GM18861 (cell line): Measurements from ENCODE around the gene PFDN2.

Source experiments
- ATAC-seq: cut with Tn5 transposase; IDR thresholded peaks from one replicate; pipeline ENCODE4 v1.9.1; 2021; ENCODE audit not compliant: unreplicated experiment

PFDN2 gene, protein sequence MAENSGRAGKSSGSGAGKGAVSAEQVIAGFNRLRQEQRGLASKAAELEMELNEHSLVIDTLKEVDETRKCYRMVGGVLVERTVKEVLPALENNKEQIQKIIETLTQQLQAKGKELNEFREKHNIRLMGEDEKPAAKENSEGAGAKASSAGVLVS

DNA sequence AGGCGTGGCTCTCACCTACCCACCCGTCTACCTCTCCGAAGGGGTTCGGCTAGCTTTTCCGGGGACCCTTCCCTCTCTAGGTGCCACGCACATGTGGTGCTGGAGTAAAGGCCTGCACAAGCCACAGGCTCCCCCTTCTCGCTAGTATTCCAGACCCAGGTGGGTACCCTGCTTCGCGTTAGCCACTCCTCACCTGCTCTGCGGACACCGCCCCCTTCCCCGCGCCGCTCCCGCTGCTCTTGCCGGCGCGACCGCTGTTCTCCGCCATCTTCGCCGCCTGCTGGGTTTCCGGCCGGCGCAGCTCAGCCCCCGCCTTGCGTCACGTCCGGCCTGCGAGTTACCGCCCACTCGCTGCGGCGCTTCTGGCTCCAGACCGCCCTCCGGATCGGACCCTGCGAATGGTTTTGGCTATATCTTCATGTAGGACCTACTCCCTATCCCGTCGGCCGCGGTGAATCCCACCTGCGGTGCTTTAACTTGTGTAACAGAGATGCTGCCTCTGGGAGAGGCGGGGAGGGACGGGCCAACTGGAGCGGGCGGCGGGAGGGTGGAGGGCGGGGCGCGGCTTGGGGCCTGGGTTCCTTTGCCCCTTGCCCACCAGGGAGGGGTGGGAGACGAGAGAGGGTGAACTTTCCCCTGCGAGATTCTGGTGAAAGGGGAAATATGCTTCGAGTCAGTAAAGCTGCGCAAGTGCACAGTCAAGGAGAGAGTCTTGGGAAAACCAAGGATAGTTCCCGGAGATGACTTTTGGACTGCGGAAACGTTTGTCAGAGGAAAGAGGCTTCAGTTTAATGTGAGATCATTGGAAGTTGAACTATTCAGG lies at the start of gene PFDN2, which contains the start of gene NIT1:
TSS of gene PFDN2 (minus strand) at position 279 of the 823 bp plus-strand sequence. CDS start at position 268, 11 bp downstream.
TSS of gene NIT1 (plus strand) at position 347 of the 823 bp plus-strand sequence. CDS start at position 419, 72 bp downstream.
- ATAC-seq: peak; percentile 65

DNA sequence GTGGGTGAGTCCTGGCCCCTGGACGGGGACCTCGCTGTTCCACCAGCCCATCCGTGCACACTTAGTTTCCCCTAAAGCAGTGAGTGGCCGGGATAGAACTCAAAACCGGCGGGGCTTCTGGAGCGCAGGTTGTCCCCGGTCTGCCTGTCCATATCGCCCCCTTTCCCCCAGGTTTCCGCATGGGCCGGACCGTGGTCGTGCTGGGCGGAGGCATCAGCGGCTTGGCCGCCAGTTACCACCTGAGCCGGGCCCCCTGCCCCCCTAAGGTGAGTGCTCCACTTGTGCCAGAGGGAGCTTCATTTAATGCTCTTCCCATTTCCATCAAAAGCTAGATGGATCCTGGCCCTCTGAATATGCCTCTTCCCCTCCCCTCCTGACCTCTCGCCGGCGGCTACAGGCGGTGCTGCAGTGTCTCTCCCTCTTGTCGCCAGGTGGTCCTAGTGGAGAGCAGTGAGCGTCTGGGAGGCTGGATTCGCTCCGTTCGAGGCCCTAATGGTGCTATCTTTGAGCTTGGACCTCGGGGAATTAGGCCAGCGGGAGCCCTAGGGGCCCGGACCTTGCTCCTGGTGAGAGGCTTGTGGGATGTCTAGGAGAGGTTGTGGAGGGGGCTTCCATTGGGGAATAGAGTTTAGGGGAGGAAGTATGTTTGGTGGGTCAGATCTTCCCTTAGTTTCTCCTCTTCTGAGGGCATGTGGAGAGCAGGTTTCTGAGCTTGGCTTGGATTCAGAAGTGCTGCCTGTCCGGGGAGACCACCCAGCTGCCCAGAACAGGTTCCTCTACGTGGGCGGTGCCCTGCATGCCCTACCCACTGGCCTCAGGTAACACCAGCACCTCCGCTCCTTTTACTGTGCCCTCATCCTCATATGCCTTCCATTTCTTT lies 49.1 kb upstream of the PFDN2 start:
- ATAC-seq: no peak

DNA sequence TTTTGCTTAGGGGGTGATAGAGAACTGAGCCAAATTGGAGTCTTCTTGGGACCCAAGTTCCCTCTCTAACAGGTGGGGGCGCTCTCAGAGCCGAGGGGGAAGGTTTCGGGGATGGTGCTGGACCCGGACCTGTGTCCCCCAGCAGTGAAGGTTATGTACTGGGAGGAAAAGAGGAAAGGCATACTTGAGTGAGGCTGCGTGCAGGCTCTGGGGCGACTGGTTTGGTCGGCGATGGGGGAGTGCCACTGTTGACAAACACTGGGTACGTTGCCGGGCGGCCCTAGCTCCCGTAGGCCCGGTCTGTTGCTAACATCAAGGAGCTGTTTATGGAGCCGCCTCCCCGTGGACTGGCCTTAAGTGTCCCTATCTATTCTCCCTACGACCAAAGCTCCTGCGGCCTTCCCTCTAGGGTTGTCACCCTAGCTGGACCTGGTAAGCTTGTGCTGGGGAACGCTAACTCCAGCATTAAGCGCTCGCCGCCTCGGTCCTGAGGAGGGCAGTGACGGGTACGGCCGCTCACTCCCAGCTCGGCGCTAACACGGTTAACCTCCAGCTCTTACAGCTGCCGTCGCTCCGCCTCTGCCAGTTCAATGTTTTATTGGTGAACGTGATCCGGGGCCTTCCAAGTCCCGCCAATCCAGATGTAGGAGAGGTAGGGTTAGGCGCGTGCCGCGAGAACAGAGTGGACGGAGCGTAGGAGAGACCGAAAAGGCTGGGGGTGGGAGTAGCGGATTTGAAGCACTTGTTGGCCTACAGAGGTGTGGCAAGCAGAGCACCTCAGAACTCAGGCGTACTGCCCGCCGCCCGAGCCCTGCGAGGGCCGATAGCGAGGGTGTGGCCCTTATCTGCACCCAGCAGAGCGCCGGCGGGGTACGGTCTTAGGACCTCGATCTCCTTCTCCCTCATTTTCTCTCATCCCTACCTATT lies 48.2 kb upstream of the PFDN2 start, which contains the start of gene PPOX:
TSS of gene PPOX (plus strand) at position 685 of the 927 bp plus-strand sequence. CDS start 422 bp downstream, outside the sequence.
- ATAC-seq: peak; percentile 92

DNA sequence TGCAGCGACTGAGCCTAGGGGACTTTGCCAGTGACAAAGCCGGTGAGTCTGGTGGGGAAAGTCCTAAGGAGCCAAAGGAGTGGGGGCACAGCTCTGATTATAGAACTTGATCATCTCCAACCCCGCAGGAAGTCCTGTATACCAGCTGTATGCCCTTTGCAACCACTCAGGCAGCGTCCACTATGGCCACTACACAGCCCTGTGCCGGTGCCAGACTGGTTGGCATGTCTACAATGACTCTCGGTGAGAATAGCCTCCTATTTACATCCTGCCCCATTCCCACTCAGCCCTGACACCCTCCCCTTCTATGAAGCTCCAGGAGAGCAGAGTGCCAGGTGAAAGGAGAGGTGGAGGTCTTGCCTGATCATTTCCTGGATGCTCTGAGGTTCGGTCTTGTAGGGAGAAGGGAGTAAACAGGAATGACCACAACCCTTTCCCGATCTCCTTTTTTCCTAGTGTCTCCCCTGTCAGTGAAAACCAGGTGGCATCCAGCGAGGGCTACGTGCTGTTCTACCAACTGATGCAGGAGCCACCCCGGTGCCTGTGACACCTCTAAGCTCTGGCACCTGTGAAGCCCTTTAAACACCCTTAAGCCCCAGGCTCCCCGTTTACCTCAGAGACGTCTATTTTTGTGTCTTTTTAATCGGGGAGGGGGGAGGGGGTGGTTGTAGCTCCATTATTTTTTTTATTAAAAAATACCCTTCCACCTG lies 47.2 kb upstream of the PFDN2 start:
- no peak for ATAC-seq

DNA sequence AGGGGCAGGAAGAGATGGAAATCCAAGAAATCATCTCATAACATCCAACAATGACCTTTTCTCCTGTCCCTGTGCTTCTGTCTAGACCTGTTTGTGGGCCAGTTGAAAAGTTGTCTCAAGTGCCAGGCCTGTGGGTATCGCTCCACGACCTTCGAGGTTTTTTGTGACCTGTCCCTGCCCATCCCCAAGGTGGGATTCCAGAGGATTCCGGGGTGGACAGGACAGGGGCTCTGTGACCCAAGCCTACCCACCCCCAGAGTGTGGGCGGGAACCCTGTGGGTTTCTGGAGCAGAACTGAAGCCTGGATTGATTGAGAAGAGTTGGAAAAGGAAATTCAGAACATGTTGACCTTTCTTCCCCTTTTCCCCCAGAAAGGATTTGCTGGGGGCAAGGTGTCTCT lies 46.0 kb upstream of the PFDN2 start:
- ATAC-seq: no peak

DNA sequence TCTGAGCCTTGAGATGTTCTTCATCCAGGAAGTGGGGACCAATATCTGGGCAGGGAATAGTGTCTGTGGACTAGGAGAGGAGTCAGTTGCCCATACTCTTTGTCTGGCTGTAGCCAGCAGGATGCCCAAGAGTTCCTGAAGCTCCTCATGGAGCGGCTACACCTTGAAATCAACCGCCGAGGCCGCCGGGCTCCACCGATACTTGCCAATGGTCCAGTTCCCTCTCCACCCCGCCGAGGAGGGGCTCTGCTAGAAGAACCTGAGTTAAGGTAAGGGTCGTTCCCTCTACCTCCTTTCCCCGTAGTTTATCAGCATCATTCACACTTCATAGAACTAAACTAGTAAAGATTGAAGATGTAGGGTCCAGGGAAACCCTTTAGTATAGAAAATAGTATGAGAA lies 45.0 kb upstream of the PFDN2 start:
- no peak for ATAC-seq

DNA sequence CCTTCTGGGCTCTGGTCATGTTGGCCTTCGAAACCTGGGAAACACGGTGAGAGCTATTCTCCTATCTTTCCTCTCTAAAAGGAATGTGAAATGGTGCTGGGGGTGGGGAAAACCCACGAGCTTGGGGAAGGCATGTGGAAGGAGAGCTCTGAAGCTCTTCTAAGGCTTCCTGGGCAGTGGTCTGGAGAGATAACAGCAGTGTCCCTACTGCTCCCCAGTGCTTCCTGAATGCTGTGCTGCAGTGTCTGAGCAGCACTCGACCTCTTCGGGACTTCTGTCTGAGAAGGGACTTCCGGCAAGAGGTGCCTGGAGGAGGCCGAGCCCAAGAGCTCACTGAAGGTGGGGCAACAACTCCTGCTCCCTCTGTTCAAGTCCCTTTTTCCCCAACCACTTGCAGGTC lies 44.2 kb upstream of the PFDN2 start:
- ATAC-seq: no peak

DNA sequence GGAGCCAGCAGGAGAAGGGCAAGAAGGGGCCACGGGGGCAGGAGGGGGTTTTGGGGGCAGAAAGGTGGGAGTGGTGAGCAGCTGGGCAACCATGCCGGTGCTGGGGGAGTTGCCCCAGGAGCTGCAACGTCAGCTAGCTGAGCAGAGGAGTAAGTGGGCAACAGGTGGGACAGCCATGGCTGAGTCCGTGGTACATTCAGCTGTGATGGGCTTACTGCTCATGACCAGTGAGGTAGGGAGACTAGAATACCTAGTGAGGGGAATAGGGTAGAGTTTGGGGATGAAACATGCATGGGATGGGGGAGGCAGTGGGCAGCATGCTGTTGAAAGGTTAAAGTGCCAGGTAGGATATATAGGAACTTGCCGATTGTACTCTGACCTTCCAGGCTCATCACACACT lies 43.8 kb upstream of the PFDN2 start:
- ATAC-seq: no peak

DNA sequence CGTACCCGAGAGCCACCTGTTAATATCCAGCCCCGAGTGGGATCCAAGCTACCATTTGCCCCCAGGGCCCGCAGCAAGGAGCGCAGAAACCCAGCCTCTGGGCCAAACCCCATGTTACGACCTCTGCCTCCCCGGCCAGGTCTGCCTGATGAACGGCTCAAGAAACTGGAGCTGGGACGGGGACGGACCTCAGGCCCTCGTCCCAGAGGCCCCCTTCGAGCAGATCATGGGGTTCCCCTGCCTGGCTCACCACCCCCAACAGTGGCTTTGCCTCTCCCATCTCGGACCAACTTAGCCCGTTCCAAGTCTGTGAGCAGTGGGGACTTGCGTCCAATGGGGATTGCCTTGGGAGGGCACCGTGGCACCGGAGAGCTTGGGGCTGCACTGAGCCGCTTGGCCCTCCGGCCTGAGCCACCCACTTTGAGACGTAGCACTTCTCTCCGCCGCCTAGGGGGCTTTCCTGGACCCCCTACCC lies 42.9 kb upstream of the PFDN2 start:
- ATAC-seq: no peak

DNA sequence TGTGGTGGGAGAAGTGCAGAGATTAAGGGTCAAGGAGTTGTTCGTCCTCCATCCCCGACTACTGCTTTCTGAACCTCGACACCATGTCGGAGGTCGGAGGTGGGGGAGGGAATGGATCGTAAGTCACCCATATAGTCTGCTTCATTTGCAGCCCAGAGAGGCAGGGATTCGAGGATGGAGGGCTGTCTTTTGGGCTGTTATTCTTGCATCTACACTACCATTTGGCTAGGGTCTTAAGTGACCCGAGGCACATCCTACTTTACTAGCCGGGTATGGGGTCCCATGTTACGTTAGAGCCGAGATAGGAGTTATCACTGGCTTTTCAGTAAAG lies 42.0 kb upstream of the PFDN2 start:
- no peak for ATAC-seq

DNA sequence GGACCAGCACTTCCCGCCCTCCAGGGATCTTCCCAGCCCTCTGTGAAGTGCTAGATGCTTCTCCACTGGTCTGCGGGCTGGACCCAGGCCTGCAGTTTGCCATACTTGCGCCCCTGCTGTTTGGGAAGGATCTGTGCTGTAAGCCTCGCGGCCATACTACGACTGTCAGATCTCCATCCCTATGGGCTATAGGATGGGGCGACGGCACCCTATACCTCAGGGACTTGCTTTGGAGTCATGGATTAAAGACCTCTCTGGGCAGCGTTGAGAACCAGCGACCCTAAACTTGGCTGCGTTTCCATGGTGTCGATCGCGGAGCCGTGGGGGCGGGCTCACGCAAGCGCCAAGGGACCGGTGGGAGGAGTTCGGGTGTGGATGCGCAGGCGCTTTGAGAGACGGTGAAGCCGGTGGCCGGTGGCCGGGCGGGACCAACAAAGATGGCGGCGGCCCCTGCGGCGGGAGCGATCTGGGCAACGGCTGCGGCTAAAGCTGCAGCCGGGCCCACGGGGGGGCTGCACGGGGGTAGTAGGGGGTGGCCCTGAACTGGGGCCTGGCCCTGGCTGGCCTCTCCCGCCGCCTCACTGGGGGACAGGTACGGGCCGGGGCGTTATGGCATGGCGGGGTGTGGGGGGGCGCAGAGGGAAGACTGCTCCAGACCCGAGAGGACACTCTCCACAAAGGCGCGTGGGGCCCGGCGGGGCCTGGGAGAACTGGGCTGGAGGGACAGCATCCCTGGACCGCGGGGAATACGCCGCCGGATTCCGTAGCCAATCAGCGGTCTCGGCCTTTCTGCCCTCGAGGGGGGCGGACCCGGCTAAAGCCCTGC lies 41.5 kb upstream of the PFDN2 start, which contains the start of gene USP21:
TSS of gene USP21 (plus strand) at position 414 of the 826 bp plus-strand sequence. CDS start 1,141 bp downstream, outside the sequence.
- ATAC-seq: peak; percentile 67

DNA sequence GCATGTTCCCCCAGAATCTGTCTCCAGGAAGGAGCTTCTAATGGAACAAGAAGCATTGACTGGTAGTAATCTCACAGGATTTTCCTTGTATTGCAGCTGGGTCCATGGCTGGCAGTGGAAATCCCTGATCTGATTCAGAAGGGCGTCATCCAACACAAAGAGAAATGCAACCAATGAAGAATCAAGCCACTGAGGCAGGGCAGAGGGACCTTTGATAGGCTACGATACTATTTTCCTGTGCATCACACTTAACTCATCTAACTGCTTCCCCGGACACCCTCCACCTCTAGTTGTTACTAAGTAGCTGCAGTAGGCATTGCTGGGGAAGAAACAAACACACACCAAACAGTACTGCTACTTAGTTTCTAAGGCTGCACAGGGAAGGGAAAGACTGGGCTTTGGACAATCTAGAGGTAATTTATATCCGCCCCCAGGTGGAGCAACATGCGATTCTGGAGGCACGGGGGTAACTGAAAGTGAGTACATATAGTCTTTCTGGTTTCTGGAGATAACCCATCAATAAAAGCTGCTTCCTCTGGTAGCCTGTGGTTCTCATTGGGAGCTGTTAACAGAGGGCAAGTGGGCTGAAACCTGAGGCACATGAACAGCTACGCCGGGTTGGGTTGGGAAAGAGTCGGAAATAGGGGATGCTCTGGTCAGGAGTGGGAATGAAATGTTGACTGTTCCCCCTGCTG lies 40.6 kb upstream of the PFDN2 start:
- no peak for ATAC-seq

DNA sequence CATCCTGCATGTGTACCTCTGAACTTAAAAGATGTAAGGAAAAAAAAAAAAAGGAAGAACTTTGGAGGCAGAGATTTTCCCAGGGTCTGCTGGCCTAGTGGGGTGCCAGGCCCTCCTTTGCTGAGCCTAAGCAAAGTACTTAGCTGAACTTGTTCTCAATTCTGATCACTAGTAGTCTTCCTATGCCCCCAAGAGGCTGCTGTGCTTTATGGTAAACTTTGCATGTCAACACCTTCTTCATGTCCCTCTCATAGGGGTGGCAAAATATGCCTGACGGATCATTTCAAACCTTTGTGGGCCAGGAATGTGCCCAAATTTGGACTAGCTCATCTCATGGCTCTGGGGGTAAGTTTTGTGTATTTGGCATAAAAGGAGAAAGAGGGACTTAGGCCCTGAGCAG lies 40.0 kb upstream of the PFDN2 start:
- no peak for ATAC-seq

DNA sequence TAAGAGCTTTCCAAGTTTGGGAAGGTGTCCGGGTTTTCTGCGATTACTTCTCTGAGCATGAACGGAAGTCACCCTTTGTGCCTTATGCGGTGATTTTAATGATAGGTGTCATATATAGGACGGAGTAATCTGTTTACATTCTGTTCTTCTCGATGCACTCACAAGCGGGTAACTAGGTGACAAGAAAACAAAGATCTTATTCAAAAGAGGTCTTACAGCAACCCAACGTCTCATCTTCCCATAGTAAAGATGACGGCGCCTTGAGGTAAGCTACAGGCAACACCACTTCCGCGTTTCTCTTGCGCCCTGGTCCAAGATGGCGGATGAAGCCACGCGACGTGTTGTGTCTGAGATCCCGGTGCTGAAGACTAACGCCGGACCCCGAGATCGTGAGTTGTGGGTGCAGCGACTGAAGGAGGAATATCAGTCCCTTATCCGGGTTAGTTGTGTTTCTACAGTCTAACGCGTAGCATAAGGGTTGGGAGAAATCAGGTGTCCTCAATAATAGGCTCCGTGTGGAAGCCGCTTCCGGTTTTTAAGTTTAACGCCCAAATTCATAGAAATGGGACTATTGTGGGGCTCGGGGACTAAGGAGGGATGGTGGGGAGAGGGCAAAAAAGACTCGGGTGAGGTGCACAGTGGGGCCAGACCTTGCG lies 36.0 kb upstream of the PFDN2 start, which contains the start of gene UFC1:
TSS of gene UFC1 (plus strand) at position 297 of the 656 bp plus-strand sequence. CDS start at position 317, 20 bp downstream.
- ATAC-seq: peak; percentile 64

DNA sequence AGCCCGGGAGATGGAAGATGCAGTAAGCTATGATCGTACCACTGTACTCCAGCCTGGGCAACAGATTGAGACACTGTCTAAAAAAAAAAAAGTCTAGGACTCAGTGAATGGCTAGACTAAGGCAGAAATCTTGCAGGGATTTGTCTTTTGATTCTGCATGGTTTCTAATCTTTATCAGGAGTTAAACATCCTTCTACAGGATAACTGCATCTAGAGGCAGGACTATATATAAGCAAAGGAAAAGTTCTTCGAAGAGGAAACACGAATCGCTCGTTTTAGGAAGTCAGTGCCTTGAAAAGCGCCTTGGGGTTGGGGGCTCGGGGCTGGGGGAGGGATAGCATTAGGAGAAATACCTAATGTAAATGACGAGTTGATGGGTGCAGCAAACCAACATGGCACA lies 35.3 kb upstream of the PFDN2 start:
- no peak for ATAC-seq

DNA sequence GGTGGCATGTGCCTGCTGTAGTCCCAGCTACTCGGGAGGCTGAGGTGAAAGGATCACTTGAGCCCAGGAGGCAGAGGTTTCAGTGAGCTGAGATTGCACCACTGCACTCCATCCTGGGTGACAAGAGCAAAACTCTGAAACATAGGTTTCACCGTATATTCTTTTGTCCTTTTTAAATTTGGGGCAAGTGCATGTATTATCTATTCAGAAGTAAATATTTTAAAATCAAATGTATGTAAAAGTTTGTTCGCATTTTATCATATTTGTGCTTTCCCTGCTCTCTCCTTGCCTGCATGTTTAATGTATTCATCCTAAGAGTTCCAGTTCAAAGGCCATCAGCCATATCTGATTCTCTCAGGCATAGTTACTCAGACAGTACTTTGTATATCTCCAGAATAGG lies 28.0 kb upstream of the PFDN2 start:
- ATAC-seq: no peak

DNA sequence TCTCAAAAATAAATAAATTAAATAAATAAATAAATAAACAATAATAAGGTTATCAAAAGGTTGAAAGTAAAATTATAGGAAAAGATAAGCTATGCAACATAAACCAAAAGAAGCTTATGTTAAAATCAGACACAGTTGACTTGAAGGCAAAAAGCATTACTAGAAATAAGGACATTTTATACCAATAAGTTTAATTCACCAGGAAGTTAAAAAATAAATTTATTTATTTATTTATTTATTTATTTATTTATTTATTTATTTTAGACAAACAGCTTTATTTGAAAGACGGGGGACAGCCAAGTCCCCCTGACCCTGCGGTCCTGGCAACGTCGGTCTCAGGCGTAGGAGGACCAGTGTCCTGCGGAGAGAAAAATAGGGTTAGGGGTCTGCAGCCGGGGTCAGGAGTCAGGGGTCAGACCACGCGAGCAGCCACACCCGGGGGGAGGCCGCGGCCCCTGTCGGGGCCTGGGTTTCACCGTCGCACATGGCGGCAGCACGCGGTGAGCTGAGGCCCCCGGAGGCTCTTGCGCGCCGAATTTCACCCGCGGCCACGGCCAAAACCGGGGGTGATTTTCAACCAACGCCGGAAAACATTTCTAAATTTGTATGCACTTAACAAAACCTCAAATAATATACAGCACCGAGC lies 23.0 kb upstream of the PFDN2 start:
- no peak for ATAC-seq
